GM21367 (cell line): ENCODE results near the gene HTR1A.

Experiments
- ATAC-seq: cut with Tn5 transposase; IDR thresholded peaks from one replicate; pipeline ENCODE4 v1.9.1; 2021; ENCODE audit not compliant: unreplicated experiment

HTR1A gene

DNA sequence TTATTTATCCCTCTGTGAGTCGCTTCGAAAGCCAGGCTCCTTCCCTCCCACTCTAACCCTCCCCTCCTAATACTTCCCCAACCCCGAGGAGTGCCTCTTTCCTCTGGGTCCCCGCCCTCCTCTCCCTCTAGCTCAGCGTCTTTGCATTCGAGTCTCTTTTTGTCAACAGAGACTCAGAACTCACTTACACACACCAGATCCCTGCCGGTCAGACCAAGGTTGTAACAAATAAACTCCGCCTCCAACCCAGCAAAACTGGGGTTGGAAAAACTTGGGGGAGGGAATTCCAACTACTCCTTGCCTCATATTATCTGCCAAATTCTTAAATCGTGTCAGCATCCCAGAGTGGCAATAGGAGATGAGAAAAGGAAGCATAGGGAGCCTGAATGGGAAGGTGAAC, at the start of gene HTR1A:
TSS of gene HTR1A (minus strand) at position 167 of the 400 bp plus-strand sequence. CDS start 726 bp downstream, outside the sequence.
- no peak for ATAC-seq

GRCh38 chr5:64003966-64004365, 41.7 kb upstream of the HTR1A start:
- ATAC-seq: no peak

- no peak for ATAC-seq
Observed at GRCh38 chr5:64000096-64000495, 37.9 kb upstream of the HTR1A start.

- ATAC-seq: no peak
Observed at GRCh38 chr5:63987053-63987452, 24.8 kb upstream of the HTR1A start.

DNA sequence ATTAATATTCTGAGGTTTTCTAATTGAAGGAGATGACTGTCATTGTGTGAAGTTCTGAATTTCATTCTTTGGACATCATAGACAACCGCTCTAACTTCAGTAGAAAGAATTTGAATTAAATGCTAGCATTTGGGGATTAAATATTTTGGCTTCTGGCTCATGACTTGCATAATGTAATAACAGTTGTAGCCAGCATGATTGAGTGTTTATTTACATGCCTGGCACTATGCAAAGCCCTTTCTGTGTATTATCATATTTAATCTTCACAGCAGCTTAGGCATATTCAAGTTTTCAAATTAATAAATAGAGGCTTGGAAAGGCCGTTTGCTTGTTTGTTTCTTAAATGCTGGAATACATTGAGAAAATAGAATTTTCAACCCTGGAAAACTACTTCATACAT, 19.6 kb upstream of the HTR1A start:
- ATAC-seq: no peak

DNA sequence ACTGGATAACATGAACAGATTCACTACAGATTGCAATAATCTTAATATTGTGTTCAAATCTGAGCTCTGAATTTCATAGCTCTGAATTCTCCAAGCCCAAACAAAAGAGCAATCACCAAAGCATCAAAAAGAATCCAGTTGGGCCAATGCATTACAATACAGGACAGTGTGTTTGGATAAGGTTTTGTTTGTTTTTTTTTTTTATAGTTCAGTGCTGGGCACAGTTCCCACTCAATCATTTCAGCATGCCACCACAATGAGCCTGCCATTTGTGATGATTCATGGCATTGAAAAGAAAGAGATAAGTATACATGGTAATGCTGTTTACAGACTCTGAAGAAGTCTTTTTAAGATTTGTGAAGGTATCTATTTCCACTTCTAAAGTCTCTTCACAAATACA, 1.7 kb upstream of the HTR1A start:
- no peak for ATAC-seq

GRCh38 chr5:63963080-63963735, 963 bp upstream of the HTR1A start:
- peak; percentile 85 for ATAC-seq

DNA sequence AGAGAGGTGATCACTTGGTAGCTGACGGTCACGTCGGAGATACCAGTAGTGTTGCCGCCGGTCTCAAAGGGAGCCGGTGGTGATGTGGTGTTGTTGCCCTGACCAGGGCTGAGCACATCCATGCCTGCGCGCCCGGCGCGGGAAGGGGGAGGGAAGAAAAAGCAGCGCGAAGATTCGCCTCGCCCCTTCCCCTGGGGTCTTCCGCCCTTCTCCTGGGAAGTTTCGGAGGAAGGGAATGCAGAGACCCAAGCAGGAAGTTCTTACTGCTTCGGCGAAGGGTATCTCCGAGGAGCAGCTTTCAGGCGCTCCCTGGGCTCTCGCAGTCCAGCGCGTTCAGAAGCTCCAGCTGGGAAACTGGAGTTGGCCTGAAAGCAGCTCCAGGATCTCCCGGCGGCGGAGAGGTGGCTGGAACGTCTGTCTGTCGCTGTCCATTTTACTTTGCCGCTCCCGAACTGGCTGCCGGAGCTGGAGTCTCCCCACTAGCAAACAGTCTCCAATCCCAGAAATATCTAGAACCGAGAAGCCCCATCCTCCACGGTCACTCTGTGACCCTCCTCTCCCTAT, 565 bp downstream of the HTR1A start:
- no peak for ATAC-seq

DNA sequence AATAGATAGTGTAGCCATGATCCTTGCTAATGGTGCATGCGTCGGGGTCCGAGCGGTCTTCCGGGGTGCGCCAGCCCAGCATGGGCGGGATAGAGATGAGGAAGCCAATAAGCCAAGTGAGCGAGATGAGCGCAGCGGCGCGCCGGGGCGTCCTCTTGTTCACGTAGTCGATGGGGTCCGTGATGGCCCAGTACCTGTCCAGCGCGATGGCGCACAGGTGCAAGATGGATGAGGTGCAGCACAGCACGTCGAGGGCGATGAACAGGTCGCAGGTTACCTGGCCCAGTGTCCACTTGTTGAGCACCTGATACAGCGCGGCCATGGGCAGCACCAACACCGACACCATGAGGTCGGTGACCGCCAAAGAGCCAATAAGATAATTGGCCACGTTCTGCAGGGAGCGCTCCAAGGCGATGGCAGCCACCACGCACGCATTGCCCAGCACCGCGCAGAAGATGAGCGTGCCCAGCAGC, 1.1 kb downstream of the HTR1A start:
- ATAC-seq: no peak

- ATAC-seq: no peak
Observed at GRCh38 chr5:63960646-63961045, 1.6 kb downstream of the HTR1A start.

- ATAC-seq: no peak
Observed at GRCh38 chr5:63959177-63959982, 2.9 kb downstream of the HTR1A start.

GRCh38 chr5:63958654-63959053, 3.6 kb downstream of the HTR1A start:
- ATAC-seq: no peak

DNA sequence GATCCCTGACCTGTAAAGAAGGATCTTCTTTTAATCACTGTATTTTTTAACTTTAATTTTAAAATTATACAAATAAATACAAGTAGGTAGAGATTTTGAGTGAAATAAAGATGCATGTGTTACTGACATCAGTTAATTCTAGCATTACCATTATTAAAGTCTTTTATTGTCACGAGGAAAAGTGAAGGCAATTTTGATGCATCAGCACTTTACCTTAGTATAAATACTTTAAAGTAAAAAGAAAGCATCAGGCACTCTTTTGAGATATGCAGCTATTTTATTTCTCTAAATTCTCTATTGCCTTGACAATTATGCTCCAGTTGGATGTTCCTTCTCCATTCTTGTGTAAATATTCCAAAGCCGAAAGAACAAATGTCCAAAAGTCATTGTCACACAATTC, 4.6 kb downstream of the HTR1A start:
- no peak for ATAC-seq

- no peak for ATAC-seq
Observed at GRCh38 chr5:63953217-63953616, 9.0 kb downstream of the HTR1A start.

DNA sequence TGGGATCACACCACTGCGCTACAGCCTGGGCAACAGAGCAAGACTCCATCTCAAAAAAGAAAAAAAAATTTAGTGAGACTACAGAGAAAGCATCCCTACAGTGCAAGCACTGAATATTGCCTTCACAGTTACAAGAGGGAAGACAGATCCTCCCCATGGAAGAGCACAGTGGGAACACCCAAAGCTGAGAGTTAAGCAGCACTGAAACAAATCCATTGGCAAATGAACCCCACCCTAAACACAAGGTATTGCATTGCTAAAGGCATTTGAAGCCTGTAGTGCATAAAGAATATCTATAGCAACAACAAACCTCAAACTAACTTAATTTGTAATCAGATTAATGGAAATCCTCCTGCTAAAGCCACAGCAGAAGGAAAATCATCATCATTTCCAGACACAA, 27.1 kb downstream of the HTR1A start:
- no peak for ATAC-seq

DNA sequence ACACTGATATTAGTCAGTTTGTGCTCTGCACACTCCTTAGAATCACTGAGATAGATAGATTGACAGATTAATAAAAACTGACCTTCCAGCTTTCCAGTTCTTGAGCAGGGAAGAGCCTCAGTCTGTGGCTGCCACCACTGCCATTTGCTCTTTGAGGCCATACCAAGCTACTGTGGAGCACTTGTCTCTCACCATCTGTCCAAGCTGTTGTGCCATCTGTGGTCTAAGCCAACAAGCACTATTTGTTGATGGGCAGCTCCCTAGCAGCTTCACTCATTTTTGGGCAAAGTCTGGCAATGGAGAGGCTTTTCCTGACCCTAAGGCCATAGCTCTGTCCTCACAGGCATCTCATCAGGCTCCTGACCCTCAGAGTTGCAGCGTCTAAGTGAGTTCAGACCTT, 30.4 kb downstream of the HTR1A start:
- ATAC-seq: no peak

GRCh38 chr5:63928451-63928850, 33.8 kb downstream of the HTR1A start:
- no peak for ATAC-seq

- ATAC-seq: no peak
Observed at GRCh38 chr5:63923914-63924313, 38.3 kb downstream of the HTR1A start.

GRCh38 chr5:63919763-63920478, 42.3 kb downstream of the HTR1A start:
- ATAC-seq: no peak

- ATAC-seq: no peak
Observed at GRCh38 chr5:63916786-63917185, 45.5 kb downstream of the HTR1A start.

DNA sequence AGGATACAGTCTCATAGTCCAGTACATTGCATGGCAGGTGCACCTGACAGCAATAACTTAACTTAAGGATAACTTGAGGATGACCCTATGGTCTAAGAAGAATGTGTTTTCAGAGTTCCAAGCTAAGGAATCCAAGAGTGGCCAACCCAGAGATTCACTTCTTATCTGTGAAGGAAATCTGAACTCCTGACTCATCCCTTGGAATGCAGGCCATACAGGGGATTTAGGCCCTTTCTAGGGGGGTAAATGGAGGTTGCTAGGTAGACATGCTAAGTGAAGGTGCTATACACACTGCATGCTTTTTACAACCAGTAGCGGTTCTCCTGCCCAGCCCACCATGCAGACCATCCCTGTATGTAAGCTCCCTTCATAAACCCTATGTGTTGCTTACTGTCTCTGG, 50.4 kb downstream of the HTR1A start:
- ATAC-seq: no peak
